WTC11 (cell line): ENCODE data around the gene DTX4. TPM values are rescaled to one million over a fixed set of nuclear protein-coding genes. Genes with fewer than 3 reads are reported as not detected.
A peak's percentile ranks its signal among the peaks of the same experiment; 100 is the strongest.

Source experiments
- ATAC-seq: fragments of 200-7000 bp; cut with Tn5 transposase; 2 replicates; pipeline ENCODE4 v1.10.0; 2021; ENCODE audit warnings: mild to moderate bottlenecking, moderate library complexity
- CTCF ChIA-PET: fragments of 300-600 bp; sonication (Branson Sonifier 250); formaldehyde crosslinking; loops from one replicate; lab custom pipeline; 2021; ENCODE audit warnings: antibody characterized with exemption; lab: Charles Lee
- POLR2A ChIA-PET: fragments of 350-600 bp; sonication (Branson Sonifier 250); formaldehyde crosslinking; loops from one replicate; lab custom pipeline; 2021; ENCODE audit warnings: antibody characterized with exemption; lab: Charles Lee
- DNase-seq: peaks from one replicate; pipeline ENCODE4 v3.0.0; 2021; ENCODE audit warnings: low spot score
- H3K27ac Mint-ChIP-seq: 2 replicates; pipeline ENCODE4 v1.8.0; 2021; ENCODE audit warnings: mixed read lengths
- H3K27me3 Mint-ChIP-seq: 2 replicates; pipeline ENCODE4 v1.8.0; 2021; ENCODE audit warnings: low read depth, mild to moderate bottlenecking, moderate library complexity, mixed read lengths
- H3K36me3 Mint-ChIP-seq: 2 replicates; pipeline ENCODE4 v1.8.0; 2021; ENCODE audit warnings: mixed read lengths
- H3K4me1 Mint-ChIP-seq: 2 replicates; pipeline ENCODE4 v1.8.0; 2022; ENCODE audit warnings: mixed read lengths
- H3K4me3 Mint-ChIP-seq: 2 replicates; pipeline ENCODE4 v1.8.0; 2021; ENCODE audit warnings: mild to moderate bottlenecking, moderate library complexity, mixed read lengths
- H3K9me3 Mint-ChIP-seq: 2 replicates; pipeline ENCODE4 v1.8.0; 2021; ENCODE audit warnings: mixed read lengths
- AFF4 ChIP-seq: sonication (generic); formaldehyde crosslinking; IDR thresholded peaks from 2 replicates; pipeline ENCODE4 v1.8.1; 2023; ENCODE audit warnings: mild to moderate bottlenecking, missing genetic modification reagents, borderline replicate concordance
- CTCF ChIP-seq: fragments of 200-600 bp; IDR thresholded peaks from 2 replicates; pipeline ENCODE4 v1.8.0; 2022; ENCODE audit warnings: antibody characterized with exemption
- EMX1 ChIP-seq: fragments of 250-450 bp; sonication (Bioruptor Pico); IDR thresholded peaks from 2 replicates; pipeline ENCODE4 v1.8.0; 2021; ENCODE audit warnings: mild to moderate bottlenecking
- GTF2I ChIP-seq: fragments of 250-450 bp; sonication (Bioruptor Pico); conservative IDR thresholded peaks from 2 replicates; pipeline ENCODE4 v1.4.0; 2021; ENCODE audit warnings: mild to moderate bottlenecking
- IRF1 ChIP-seq: sonication (generic); formaldehyde crosslinking; IDR thresholded peaks from 2 replicates; pipeline ENCODE4 v1.8.0; 2023; ENCODE audit warnings: missing genetic modification reagents
- IRF2 ChIP-seq: sonication (generic); formaldehyde crosslinking; IDR thresholded peaks from 2 replicates; pipeline ENCODE4 v1.8.0; 2022; ENCODE audit warnings: low read depth, missing genetic modification reagents, borderline replicate concordance
- JAZF1 ChIP-seq: fragments of 250-450 bp; sonication (Bioruptor Pico); IDR thresholded peaks from 2 replicates; pipeline ENCODE4 v1.9.0; 2021; ENCODE audit warnings: moderate library complexity, mild to moderate bottlenecking, inconsistent platforms
- KAT7 ChIP-seq: sonication (generic); formaldehyde crosslinking; IDR thresholded peaks from 2 replicates; pipeline ENCODE4 v1.8.1; 2023; ENCODE audit warnings: missing genetic modification reagents, mild to moderate bottlenecking, borderline replicate concordance
- RELA ChIP-seq: sonication (generic); formaldehyde crosslinking; IDR thresholded peaks from 2 replicates; pipeline ENCODE4 v1.8.1; 2022; ENCODE audit warnings: missing genetic modification reagents, mild to moderate bottlenecking, borderline replicate concordance
- TP53 ChIP-seq: sonication (generic); formaldehyde crosslinking; IDR thresholded peaks from 2 replicates; pipeline ENCODE4 v1.8.1; 2023; ENCODE audit warnings: mild to moderate bottlenecking, missing genetic modification reagents
- USF1 ChIP-seq: sonication (generic); formaldehyde crosslinking; IDR thresholded peaks from 2 replicates; pipeline ENCODE4 v1.8.0; 2022; ENCODE audit warnings: mild to moderate bottlenecking, missing genetic modification reagents
- ZMAT4 ChIP-seq: fragments of 250-450 bp; sonication (Bioruptor Pico); IDR thresholded peaks from 2 replicates; pipeline ENCODE4 v1.9.0; 2021; ENCODE audit warnings: mild to moderate bottlenecking
- ZNF232 ChIP-seq: sonication (generic); formaldehyde crosslinking; IDR thresholded peaks from 2 replicates; pipeline ENCODE4 v1.8.0; 2022; ENCODE audit warnings: mild to moderate bottlenecking, missing genetic modification reagents
- ZNF263 ChIP-seq: sonication (generic); formaldehyde crosslinking; IDR thresholded peaks from 2 replicates; pipeline ENCODE4 v1.8.1; 2022; ENCODE audit warnings: low read depth, mild to moderate bottlenecking, moderate library complexity, missing genetic modification reagents
- ZNF423 ChIP-seq: fragments of 250-450 bp; sonication (Bioruptor Pico); IDR thresholded peaks from 2 replicates; pipeline ENCODE4 v2.1.2; 2022; ENCODE audit warnings: mild to moderate bottlenecking, moderate library complexity
- total RNA-seq: library from RNA; stranded (reverse); gene quantifications from 3 replicates; pipeline ENCODE4 v1.2.3, GENCODE V29; 2021

Gene DTX4
- total RNA-seq, 1 experiment from 2014 or later: 15.5 TPM

- peak; percentile 54 for DNase-seq
- H3K27ac Mint-ChIP-seq: no peak overlapping the region
- ChIA-PET CTCF (interaction anchor here (0.7 to 3.7 kb wide), 63 partner anchors 8 to 634 kb away, joined by 3 to 64 read pairs (median 5); partner anchors contain the start of genes DTX4, FAM111A, FAM111B and GLYATL1B), POLR2A (interaction anchor here (0.6 to 1.1 kb wide), 7 partner anchors 13 to 1637 kb away, joined by 3 to 5 read pairs (median 4); partner anchors contain the start of gene DTX4)
- H3K27me3 Mint-ChIP-seq: no peaks in the 10 kb centered on the region
- H3K4me1 Mint-ChIP-seq: peaks cover 8% of the 10 kb centered on the region
- 0 out of 2 replicates have a peak, but pooled peaks cover 2% of the 10 kb centered on the region for H3K36me3 Mint-ChIP-seq
- H3K4me3 Mint-ChIP-seq: no peak overlapping the region
- peaks cover 11% of the 10 kb centered on the region for H3K9me3 Mint-ChIP-seq
- ATAC-seq: peak; percentile 96
- no peak for TF ChIP-seq IRF2 (CRISPR knock-in tag)
- peak; percentile 54 for TF ChIP-seq CTCF
Observed at GRCh38 chr11:59158206-59159068, 13.5 kb upstream of the DTX4 start.

- ChIA-PET POLR2A (no interaction called here), CTCF (interaction anchor here (1.1 to 1.4 kb wide), 2 partner anchors 22 to 38 kb away, joined by 3 to 5 read pairs; no protein-coding TSS in a partner anchor)
- no peaks in the 10 kb centered on the region; the same call in 1 of the 2 replicates for H3K27me3 Mint-ChIP-seq
- H3K4me1 Mint-ChIP-seq: no peaks in the 10 kb centered on the region
- no peak overlapping the region for H3K4me3 Mint-ChIP-seq
- H3K36me3 Mint-ChIP-seq: no peaks in the 10 kb centered on the region
- H3K9me3 Mint-ChIP-seq: peaks cover 11% of the 10 kb centered on the region
- TF ChIP-seq RELA (CRISPR knock-in tag) (no peak), ZNF263 (no peak), JAZF1 (no peak), ZNF232 (CRISPR knock-in tag) (no peak), USF1 (CRISPR knock-in tag) (no peak), ZNF423 (CRISPR knock-in tag) (no peak), TP53 (CRISPR knock-in tag) (no peak), EMX1 (CRISPR knock-in tag) (no peak), IRF1 (no peak), ZMAT4 (no peak), GTF2I (no peak), KAT7 (CRISPR knock-in tag) (no peak), AFF4 (CRISPR knock-in tag) (no peak), CTCF (no peak)
- TF ChIP-seq, all 79 proteins: peak for 0
- DNase-seq (no peak), ATAC-seq (no peak)
- no peak overlapping the region for H3K27ac Mint-ChIP-seq
Observed at GRCh38 chr11:59164028-59164427, 7.9 kb upstream of the DTX4 start.
